OCI-LY1 (cell line): ENCODE measurements around the gene ADAMTSL3.
"Not testable (repeated sequence)": the region's sequence is repeated elsewhere in the genome, so short reads cannot be mapped to it uniquely, and the experiment has no call there.

Experiments used
- H2AFZ ChIP-seq: fragments of 200-600 bp; sonication (generic), shearing (Covaris generic); 2 replicates; pipeline ENCODE4 v1.6.0; 2014; ENCODE audit warnings: antibody characterized with exemption, mild to moderate bottlenecking, low read length
- H3F3A ChIP-seq: fragments of 200-600 bp; sonication (generic), shearing (Covaris generic); 2 replicates; pipeline ENCODE4 v1.6.0; 2014; ENCODE audit warnings: mild to moderate bottlenecking, antibody characterized with exemption, low read length, moderate library complexity; ENCODE audit not compliant: insufficient read depth
- H3K27ac ChIP-seq: fragments of 200-600 bp; sonication (generic); 2 replicates; pipeline ENCODE4 v1.5.1; 2014; ENCODE audit warnings: low read length, mixed run types, mild to moderate bottlenecking, low read depth; ENCODE audit not compliant: poor library complexity, severe bottlenecking
- H3K27me3 ChIP-seq: fragments of 200-600 bp; sonication (generic); 2 replicates; pipeline ENCODE4 v1.6.0; 2014; ENCODE audit warnings: antibody characterized with exemption, mild to moderate bottlenecking, low read length, moderate library complexity; ENCODE audit not compliant: insufficient read depth
- H3K36me3 ChIP-seq: fragments of 200-600 bp; sonication (generic); 2 replicates; pipeline ENCODE4 v1.6.1; 2014; ENCODE audit warnings: mild to moderate bottlenecking, antibody characterized with exemption, low read length, moderate library complexity, mixed read lengths; ENCODE audit not compliant: insufficient read depth
- H3K4me1 ChIP-seq: fragments of 200-600 bp; sonication (generic); 2 replicates; pipeline ENCODE4 v1.5.1; 2014; ENCODE audit warnings: mild to moderate bottlenecking, low read length, moderate library complexity; ENCODE audit not compliant: insufficient read depth, severe bottlenecking
- H3K4me2 ChIP-seq: fragments of 200-600 bp; sonication (generic), shearing (Covaris generic); 2 replicates; pipeline ENCODE4 v1.6.1; 2014; ENCODE audit warnings: low read length
- H3K4me3 ChIP-seq: fragments of 200-600 bp; sonication (generic); 2 replicates; pipeline ENCODE4 v1.5.1; 2014; ENCODE audit warnings: low read length, low read depth, mild to moderate bottlenecking, mixed read lengths; ENCODE audit not compliant: poor library complexity, severe bottlenecking
- H3K79me2 ChIP-seq: fragments of 200-600 bp; shearing (Covaris generic); 2 replicates; pipeline ENCODE4 v1.6.1; 2016; ENCODE audit warnings: mixed run types, low read length, mixed read lengths; ENCODE audit not compliant: insufficient read depth
- H3K9ac ChIP-seq: fragments of 200-600 bp; sonication (generic), shearing (Covaris generic); 2 replicates; pipeline ENCODE4 v1.6.1; 2014; ENCODE audit warnings: mild to moderate bottlenecking, low read length, mixed read lengths
- H3K9me2 ChIP-seq: fragments of 200-600 bp; sonication (generic), shearing (Covaris generic); 2 replicates; pipeline ENCODE4 v1.6.1; 2014; ENCODE audit warnings: low read depth, mild to moderate bottlenecking, low read length, mixed read lengths
- H3K9me3 ChIP-seq: fragments of 200-600 bp; shearing (Covaris generic); 2 replicates; pipeline ENCODE4 v1.6.1; 2014; ENCODE audit warnings: low read length, mixed read lengths
- H4K20me1 ChIP-seq: fragments of 200-600 bp; sonication (generic), shearing (Covaris generic); 2 replicates; pipeline ENCODE4 v1.6.0; 2016; ENCODE audit warnings: mild to moderate bottlenecking, low read length; ENCODE audit not compliant: insufficient read depth
- EZH2 ChIP-seq: fragments of 200-600 bp; sonication (generic), shearing (Covaris generic); IDR thresholded peaks from 2 replicates; pipeline ENCODE4 v1.8.0; 2017; ENCODE audit warnings: borderline replicate concordance, mixed run types, mild to moderate bottlenecking, antibody characterized with exemption, low read length, moderate library complexity, mixed read lengths
- TF ChIP-seq, protein P1 (sequence below): fragments of 200-600 bp; sonication (generic), shearing (Covaris generic); IDR thresholded peaks from 2 replicates; pipeline ENCODE4 v1.5.1; 2017; ENCODE audit warnings: mild to moderate bottlenecking, antibody characterized with exemption, low read length, moderate library complexity, mixed read lengths

Gene ADAMTSL3

GRCh38 chr15:83698294-83698693, 44.4 kb downstream of the ADAMTSL3 start:
- no peak overlapping the region for H3K27ac ChIP-seq
- H3K9ac ChIP-seq, result no peak overlapping the region
- H3K4me1 ChIP-seq, result no peaks in the 10 kb centered on the region
- H3K27me3 ChIP-seq, result no peaks in the 10 kb centered on the region
- H3K9me3 ChIP-seq, result no peaks in the 10 kb centered on the region
- H2AFZ ChIP-seq, result no peak overlapping the region
- no peaks in the 10 kb centered on the region for H3F3A ChIP-seq
- H4K20me1 ChIP-seq, result no peaks in the 10 kb centered on the region
- H3K4me3 ChIP-seq, result no peak overlapping the region
- no peak overlapping the region for H3K4me2 ChIP-seq
- TF ChIP-seq EZH2, result no peak
- TF ChIP-seq, protein P1, sequence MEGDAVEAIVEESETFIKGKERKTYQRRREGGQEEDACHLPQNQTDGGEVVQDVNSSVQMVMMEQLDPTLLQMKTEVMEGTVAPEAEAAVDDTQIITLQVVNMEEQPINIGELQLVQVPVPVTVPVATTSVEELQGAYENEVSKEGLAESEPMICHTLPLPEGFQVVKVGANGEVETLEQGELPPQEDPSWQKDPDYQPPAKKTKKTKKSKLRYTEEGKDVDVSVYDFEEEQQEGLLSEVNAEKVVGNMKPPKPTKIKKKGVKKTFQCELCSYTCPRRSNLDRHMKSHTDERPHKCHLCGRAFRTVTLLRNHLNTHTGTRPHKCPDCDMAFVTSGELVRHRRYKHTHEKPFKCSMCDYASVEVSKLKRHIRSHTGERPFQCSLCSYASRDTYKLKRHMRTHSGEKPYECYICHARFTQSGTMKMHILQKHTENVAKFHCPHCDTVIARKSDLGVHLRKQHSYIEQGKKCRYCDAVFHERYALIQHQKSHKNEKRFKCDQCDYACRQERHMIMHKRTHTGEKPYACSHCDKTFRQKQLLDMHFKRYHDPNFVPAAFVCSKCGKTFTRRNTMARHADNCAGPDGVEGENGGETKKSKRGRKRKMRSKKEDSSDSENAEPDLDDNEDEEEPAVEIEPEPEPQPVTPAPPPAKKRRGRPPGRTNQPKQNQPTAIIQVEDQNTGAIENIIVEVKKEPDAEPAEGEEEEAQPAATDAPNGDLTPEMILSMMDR, result no peak
- H3K9me2 ChIP-seq, result no peaks in the 10 kb centered on the region
- no peaks in the 10 kb centered on the region for H3K79me2 ChIP-seq
- H3K36me3 ChIP-seq, result no peaks in the 10 kb centered on the region

DNA sequence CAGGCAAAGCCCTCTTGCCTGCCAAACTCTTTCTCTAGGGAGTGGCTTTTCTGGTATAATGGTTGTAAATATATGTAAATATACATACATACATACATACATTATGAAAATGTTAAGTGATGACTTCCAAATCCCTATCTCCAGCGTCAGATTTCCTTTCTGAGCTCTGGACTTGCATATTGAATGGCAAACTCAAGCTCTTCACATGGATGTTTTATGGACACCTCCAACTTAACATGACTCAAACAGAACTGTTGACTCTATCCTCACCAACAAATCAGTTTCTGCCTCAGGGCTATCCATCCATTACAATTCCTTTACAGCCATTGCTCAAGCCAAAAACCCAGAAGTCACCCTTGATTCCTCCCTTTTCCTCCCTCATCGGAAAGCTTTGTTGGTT, 45.1 kb downstream of the ADAMTSL3 start:
- Histone ChIP-seq H3K27ac (no peak overlapping the region), H3K4me1 (no peaks in the 10 kb centered on the region), H3K9me3 (no peaks in the 10 kb centered on the region), H3K27me3 (no peaks in the 10 kb centered on the region), H3K9ac (no peak overlapping the region), H3K9me2 (no peaks in the 10 kb centered on the region), H2AFZ (no peak overlapping the region), H3K4me3 (no peak overlapping the region), H4K20me1 (no peaks in the 10 kb centered on the region), H3F3A (no peaks in the 10 kb centered on the region), H3K36me3 (no peaks in the 10 kb centered on the region), H3K4me2 (no peak overlapping the region), H3K79me2 (no peaks in the 10 kb centered on the region)
- no peak for TF ChIP-seq EZH2
- TF ChIP-seq, protein P1, result no peak

GRCh38 chr15:83700082-83700481, 46.2 kb downstream of the ADAMTSL3 start:
- Histone ChIP-seq H3F3A (no peaks in the 10 kb centered on the region), H3K4me1 (no peaks in the 10 kb centered on the region), H3K27ac (no peak overlapping the region), H3K9me2 (no peaks in the 10 kb centered on the region), H3K79me2 (no peaks in the 10 kb centered on the region), H3K36me3 (no peaks in the 10 kb centered on the region), H3K9me3 (no peaks in the 10 kb centered on the region), H3K4me2 (no peak overlapping the region), H3K27me3 (no peaks in the 10 kb centered on the region), H4K20me1 (no peaks in the 10 kb centered on the region), H2AFZ (no peak overlapping the region), H3K4me3 (no peak overlapping the region), H3K9ac (no peak overlapping the region)
- TF ChIP-seq, protein P1, result no peak
- TF ChIP-seq EZH2, result no peak

- not testable (repeated sequence) for H3K27me3 ChIP-seq, H3K9me3 ChIP-seq, H4K20me1 ChIP-seq, H2AFZ ChIP-seq, H3F3A ChIP-seq, H3K9ac ChIP-seq, H3K9me2 ChIP-seq, H3K4me3 ChIP-seq, H3K79me2 ChIP-seq, H3K4me2 ChIP-seq, H3K27ac ChIP-seq, H3K4me1 ChIP-seq, H3K36me3 ChIP-seq
These were observed 48.4 kb downstream of the ADAMTSL3 start for GRCh38 chr15:83702314-83702713.
